Endothelial cell of umbilical vein (primary cell): ENCODE results near the gene SPRED2.

ENCODE experiments used
- CTCF ChIP-seq, 2 donors: IDR thresholded peaks; 1 replicate in 1 of 2; 2 replicates in 1 of 2; pipeline ENCODE4 v1.5.1; 2011; ENCODE audit warnings: low read length in 2 of 2, mild to moderate bottlenecking in 2 of 2, moderate library complexity in 2 of 2, control low read depth in 1 of 2, inconsistent platforms in 1 of 2, low read depth in 1 of 2; ENCODE audit not compliant: insufficient read depth in 1 of 2; ENCODE audit errors: extremely low read depth in 1 of 2
- EZH2 ChIP-seq: IDR thresholded peaks from 2 replicates; pipeline ENCODE4 v1.6.1; 2012; ENCODE audit warnings: borderline replicate concordance, low read depth, mild to moderate bottlenecking, moderate library complexity, low read length, inconsistent platforms; ENCODE audit not compliant: severe bottlenecking
- JUN ChIP-seq: IDR thresholded peaks from 2 replicates; pipeline ENCODE4 v1.6.1; 2011; ENCODE audit warnings: borderline replicate concordance, low read depth; ENCODE audit not compliant: insufficient read length, insufficient read depth
- MAX ChIP-seq: IDR thresholded peaks from 2 replicates; pipeline ENCODE4 v1.6.1; 2011; ENCODE audit not compliant: insufficient read depth, insufficient read length
- POLR2A ChIP-seq: IDR thresholded peaks from 2 replicates; pipeline ENCODE4 v1.6.1; 2012; ENCODE audit warnings: low read depth, mild to moderate bottlenecking, control low read depth, low read length
- POLR2AphosphoS5 ChIP-seq: IDR thresholded peaks from 2 replicates; pipeline ENCODE4 v1.6.1; 2012; ENCODE audit warnings: low read depth, mild to moderate bottlenecking, control low read depth, low read length, moderate library complexity; ENCODE audit not compliant: insufficient read depth

GRCh38 chr2:65465857-65466256, 33.5 kb upstream of the SPRED2 start:
- TF ChIP-seq CTCF (IDR thresholded peaks at IDR 0.05; ENCODE audit: extremely low read depth in 1 of 2, insufficient read depth in 1 of 2, low read depth in 1 of 2, low read length in 2 of 2) (no peak), MAX (no peak), JUN (no peak), POLR2A (no peak), EZH2 (no peak), POLR2AphosphoS5 (no peak)
